ENCODE measurements around the gene HSPBAP1.

- no peak for TF ChIP-seq POLR2A (IDR thresholded peaks at IDR 0.05; ENCODE audit: low read depth, low read length)
- TF ChIP-seq POLR2AphosphoS5 (IDR thresholded peaks at IDR 0.05; ENCODE audit: low read depth, low read length): no peak
These were observed 32.6 kb upstream of the HSPBAP1 start for GRCh38 chr3:122826278-122826677.
